ENCODE measurements around the gene ATXN1.

ATXN1 gene

GRCh38 chr6:16753341-16753740, 7.9 kb downstream of the ATXN1 start:
- Histone ChIP-seq H3K4me2 (ENCODE audit: low read length) (no peak overlapping the region), H3K56ac (ENCODE audit: low read length) (no peak overlapping the region), H3K27me3 (ENCODE audit: insufficient read depth, low read length, poor library complexity) (no peaks in the 10 kb centered on the region), H3K9ac (ENCODE audit: low read length) (no peak overlapping the region), H4K5ac (ENCODE audit: low read length) (no peak overlapping the region), H2BK120ac (ENCODE audit: low read depth, low read length) (no peak overlapping the region), H3K36me3 (ENCODE audit: control insufficient read depth, insufficient read depth, low read length) (no peaks in the 10 kb centered on the region), H3K4me3 (ENCODE audit: low read length) (no peak overlapping the region), H3K27ac (ENCODE audit: low read depth, low read length) (no peak overlapping the region), H3K23ac (ENCODE audit: low read length) (no peak overlapping the region), H3K4ac (ENCODE audit: low read depth, low read length) (no peak overlapping the region), H2BK15ac (replicated peaks; ENCODE audit: low read depth) (no peak overlapping the region), H4K8ac (ENCODE audit: low read depth, low read length) (no peak overlapping the region), H3K4me1 (ENCODE audit: control insufficient read depth, low read depth, low read length) (peaks cover 4% of the 10 kb centered on the region), H3K79me1 (ENCODE audit: low read length) (no peaks in the 10 kb centered on the region), H2BK5ac (ENCODE audit: low read length) (no peak overlapping the region), H3K18ac (ENCODE audit: low read length) (no peak overlapping the region), H3K79me2 (ENCODE audit: control insufficient read depth, insufficient read depth, low read length) (no peaks in the 10 kb centered on the region), H2AK5ac (ENCODE audit: low read length) (no peak overlapping the region)
- no CpG with 5 or more reads among the region's 4 CpGs for WGBS (ENCODE audit: extremely low coverage, insufficient coverage, low lambda C conversion rate)
- no peak for DNase-seq

- Histone ChIP-seq H3K4me1 (ENCODE audit: control insufficient read depth, low read depth, low read length) (peaks cover 2% of the 10 kb centered on the region), H3K9ac (ENCODE audit: low read length) (no peak overlapping the region), H3K79me1 (ENCODE audit: low read length) (no peaks in the 10 kb centered on the region), H2BK120ac (ENCODE audit: low read depth, low read length) (no peak overlapping the region), H3K18ac (ENCODE audit: low read length) (no peak overlapping the region), H3K4me3 (ENCODE audit: low read length) (no peak overlapping the region), H3K4me2 (ENCODE audit: low read length) (no peak overlapping the region), H4K8ac (ENCODE audit: low read depth, low read length) (no peak overlapping the region), H3K27ac (ENCODE audit: low read depth, low read length) (no peak overlapping the region), H3K36me3 (ENCODE audit: control insufficient read depth, insufficient read depth, low read length) (no peaks in the 10 kb centered on the region), H2BK15ac (replicated peaks; ENCODE audit: low read depth) (no peak overlapping the region), H2BK5ac (ENCODE audit: low read length) (no peak overlapping the region), H3K27me3 (ENCODE audit: insufficient read depth, low read length, poor library complexity) (no peaks in the 10 kb centered on the region), H3K79me2 (ENCODE audit: control insufficient read depth, insufficient read depth, low read length) (no peaks in the 10 kb centered on the region), H4K5ac (ENCODE audit: low read length) (no peak overlapping the region), H3K4ac (ENCODE audit: low read depth, low read length) (no peak overlapping the region), H3K23ac (ENCODE audit: low read length) (no peak overlapping the region), H3K56ac (ENCODE audit: low read length) (no peak overlapping the region), H2AK5ac (ENCODE audit: low read length) (no peak overlapping the region)
- no peak for DNase-seq
- WGBS (ENCODE audit: extremely low coverage, insufficient coverage, low lambda C conversion rate) = no CpG with 5 or more reads among the region's 4 CpGs
Measured at GRCh38 chr6:16752206-16752866, 8.9 kb downstream of the ATXN1 start.

GRCh38 chr6:16751251-16751946, 9.9 kb downstream of the ATXN1 start:
- Histone ChIP-seq H3K4me2 (ENCODE audit: low read length) (no peak overlapping the region), H3K4ac (ENCODE audit: low read depth, low read length) (no peak overlapping the region), H2BK5ac (ENCODE audit: low read length) (no peak overlapping the region), H4K5ac (ENCODE audit: low read length) (no peak overlapping the region), H3K23ac (ENCODE audit: low read length) (no peak overlapping the region), H3K79me1 (ENCODE audit: low read length) (no peaks in the 10 kb centered on the region), H3K27ac (ENCODE audit: low read depth, low read length) (no peak overlapping the region), H3K18ac (ENCODE audit: low read length) (no peak overlapping the region), H3K9ac (ENCODE audit: low read length) (no peak overlapping the region), H3K36me3 (ENCODE audit: control insufficient read depth, insufficient read depth, low read length) (no peaks in the 10 kb centered on the region), H3K56ac (ENCODE audit: low read length) (no peak overlapping the region), H2BK120ac (ENCODE audit: low read depth, low read length) (no peak overlapping the region), H3K79me2 (ENCODE audit: control insufficient read depth, insufficient read depth, low read length) (no peaks in the 10 kb centered on the region), H2BK15ac (replicated peaks; ENCODE audit: low read depth) (no peak overlapping the region), H3K4me3 (ENCODE audit: low read length) (no peak overlapping the region), H2AK5ac (ENCODE audit: low read length) (no peak overlapping the region), H4K8ac (ENCODE audit: low read depth, low read length) (no peak overlapping the region), H3K4me1 (ENCODE audit: control insufficient read depth, low read depth, low read length) (peaks cover 2% of the 10 kb centered on the region), H3K27me3 (ENCODE audit: insufficient read depth, low read length, poor library complexity) (no peaks in the 10 kb centered on the region)
- DNase-seq = no peak
- no CpG with 5 or more reads among the region's 2 CpGs for WGBS (ENCODE audit: extremely low coverage, insufficient coverage, low lambda C conversion rate)

GRCh38 chr6:16750566-16750965, 10.7 kb downstream of the ATXN1 start:
- Histone ChIP-seq H3K4me2 (ENCODE audit: low read length) (no peak overlapping the region), H3K56ac (ENCODE audit: low read length) (no peak overlapping the region), H4K5ac (ENCODE audit: low read length) (no peak overlapping the region), H3K4ac (ENCODE audit: low read depth, low read length) (no peak overlapping the region), H2BK5ac (ENCODE audit: low read length) (no peak overlapping the region), H3K79me2 (ENCODE audit: control insufficient read depth, insufficient read depth, low read length) (no peaks in the 10 kb centered on the region), H3K18ac (ENCODE audit: low read length) (no peak overlapping the region), H3K27me3 (ENCODE audit: insufficient read depth, low read length, poor library complexity) (no peaks in the 10 kb centered on the region), H3K4me3 (ENCODE audit: low read length) (no peak overlapping the region), H2BK120ac (ENCODE audit: low read depth, low read length) (no peak overlapping the region), H3K4me1 (ENCODE audit: control insufficient read depth, low read depth, low read length) (peaks cover 2% of the 10 kb centered on the region), H2AK5ac (ENCODE audit: low read length) (no peak overlapping the region), H3K27ac (ENCODE audit: low read depth, low read length) (no peak overlapping the region), H4K8ac (ENCODE audit: low read depth, low read length) (no peak overlapping the region), H3K9ac (ENCODE audit: low read length) (no peak overlapping the region), H3K79me1 (ENCODE audit: low read length) (no peaks in the 10 kb centered on the region), H3K23ac (ENCODE audit: low read length) (no peak overlapping the region), H2BK15ac (replicated peaks; ENCODE audit: low read depth) (no peak overlapping the region), H3K36me3 (ENCODE audit: control insufficient read depth, insufficient read depth, low read length) (no peaks in the 10 kb centered on the region)
- no peak for DNase-seq
- no CpG with 5 or more reads among the region's 5 CpGs for WGBS (ENCODE audit: extremely low coverage, insufficient coverage, low lambda C conversion rate)

GRCh38 chr6:16749516-16750485, 11.5 kb downstream of the ATXN1 start:
- Histone ChIP-seq H3K4me1 (ENCODE audit: control insufficient read depth, low read depth, low read length) (peaks cover 2% of the 10 kb centered on the region), H3K9ac (ENCODE audit: low read length) (no peak overlapping the region), H3K4me2 (ENCODE audit: low read length) (no peak overlapping the region), H2AK5ac (ENCODE audit: low read length) (no peak overlapping the region), H3K4me3 (ENCODE audit: low read length) (no peak overlapping the region), H3K36me3 (ENCODE audit: control insufficient read depth, insufficient read depth, low read length) (no peaks in the 10 kb centered on the region), H3K79me2 (ENCODE audit: control insufficient read depth, insufficient read depth, low read length) (no peaks in the 10 kb centered on the region), H2BK5ac (ENCODE audit: low read length) (no peak overlapping the region), H4K5ac (ENCODE audit: low read length) (no peak overlapping the region), H3K23ac (ENCODE audit: low read length) (no peak overlapping the region), H3K79me1 (ENCODE audit: low read length) (no peaks in the 10 kb centered on the region), H2BK120ac (ENCODE audit: low read depth, low read length) (no peak overlapping the region), H2BK15ac (replicated peaks; ENCODE audit: low read depth) (no peak overlapping the region), H3K18ac (ENCODE audit: low read length) (no peak overlapping the region), H3K56ac (ENCODE audit: low read length) (no peak overlapping the region), H3K27ac (ENCODE audit: low read depth, low read length) (no peak overlapping the region), H4K8ac (ENCODE audit: low read depth, low read length) (no peak overlapping the region), H3K27me3 (ENCODE audit: insufficient read depth, low read length, poor library complexity) (no peaks in the 10 kb centered on the region), H3K4ac (ENCODE audit: low read depth, low read length) (no peak overlapping the region)
- WGBS (ENCODE audit: extremely low coverage, insufficient coverage, low lambda C conversion rate) = no CpG with 5 or more reads among the region's 10 CpGs
- DNase-seq = peak; percentile 47
